ENCODE data around the gene LOC128125822.

The LOC128125822 gene

DNA sequence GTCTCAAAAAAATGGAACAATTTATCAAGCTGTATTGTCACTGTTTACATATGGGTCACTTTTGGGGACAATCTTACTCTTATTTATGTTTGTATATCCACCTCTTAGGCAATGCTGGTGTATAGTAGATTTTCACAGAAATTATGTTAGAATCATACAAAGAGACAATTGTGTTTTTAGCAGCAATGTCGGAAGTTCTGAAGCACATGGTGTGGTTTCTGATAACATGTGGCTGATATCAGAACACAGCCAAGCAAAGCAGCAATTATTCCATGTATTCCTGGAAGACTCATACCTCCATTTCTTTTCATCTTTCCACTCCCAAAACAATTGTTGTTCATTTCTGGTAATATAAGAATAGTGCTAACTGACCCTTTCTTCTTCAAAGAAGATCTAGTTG is 17.5 kb upstream of the LOC128125822 start:
- TF ChIP-seq, protein P1, sequence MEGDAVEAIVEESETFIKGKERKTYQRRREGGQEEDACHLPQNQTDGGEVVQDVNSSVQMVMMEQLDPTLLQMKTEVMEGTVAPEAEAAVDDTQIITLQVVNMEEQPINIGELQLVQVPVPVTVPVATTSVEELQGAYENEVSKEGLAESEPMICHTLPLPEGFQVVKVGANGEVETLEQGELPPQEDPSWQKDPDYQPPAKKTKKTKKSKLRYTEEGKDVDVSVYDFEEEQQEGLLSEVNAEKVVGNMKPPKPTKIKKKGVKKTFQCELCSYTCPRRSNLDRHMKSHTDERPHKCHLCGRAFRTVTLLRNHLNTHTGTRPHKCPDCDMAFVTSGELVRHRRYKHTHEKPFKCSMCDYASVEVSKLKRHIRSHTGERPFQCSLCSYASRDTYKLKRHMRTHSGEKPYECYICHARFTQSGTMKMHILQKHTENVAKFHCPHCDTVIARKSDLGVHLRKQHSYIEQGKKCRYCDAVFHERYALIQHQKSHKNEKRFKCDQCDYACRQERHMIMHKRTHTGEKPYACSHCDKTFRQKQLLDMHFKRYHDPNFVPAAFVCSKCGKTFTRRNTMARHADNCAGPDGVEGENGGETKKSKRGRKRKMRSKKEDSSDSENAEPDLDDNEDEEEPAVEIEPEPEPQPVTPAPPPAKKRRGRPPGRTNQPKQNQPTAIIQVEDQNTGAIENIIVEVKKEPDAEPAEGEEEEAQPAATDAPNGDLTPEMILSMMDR (IDR thresholded peaks at IDR 0.05; ENCODE audit: insufficient read depth, low read depth, low read length) = no peak
- no peak overlapping the region for H3K4me3 ChIP-seq (ENCODE audit: low read depth, low read length)
- no peak for DNase-seq (ENCODE audit: low read depth)

DNA sequence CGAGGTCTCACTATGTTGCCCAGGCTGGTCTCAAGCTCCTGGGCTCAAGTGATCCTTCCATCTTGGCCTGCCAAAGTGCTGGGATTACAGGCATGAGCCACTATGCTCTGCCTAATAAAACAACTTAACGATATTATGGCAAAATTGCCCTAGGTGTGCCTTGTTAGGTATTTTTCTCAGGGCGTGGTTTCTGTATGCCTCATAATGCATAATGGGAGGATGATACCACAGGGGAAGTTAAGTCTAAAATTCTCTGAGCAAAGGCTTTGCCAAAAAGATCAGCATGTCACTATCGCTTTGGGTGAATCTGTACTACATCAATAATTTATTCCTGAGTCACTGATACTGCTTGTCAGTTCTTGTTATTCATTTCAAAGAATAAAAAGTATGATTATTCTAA is 15.9 kb upstream of the LOC128125822 start:
- no peak overlapping the region for H3K4me3 ChIP-seq (ENCODE audit: low read depth, low read length)
- TF ChIP-seq, protein P1 (IDR thresholded peaks at IDR 0.05; ENCODE audit: insufficient read depth, low read depth, low read length) = no peak
- DNase-seq (ENCODE audit: low read depth) = no peak

DNA sequence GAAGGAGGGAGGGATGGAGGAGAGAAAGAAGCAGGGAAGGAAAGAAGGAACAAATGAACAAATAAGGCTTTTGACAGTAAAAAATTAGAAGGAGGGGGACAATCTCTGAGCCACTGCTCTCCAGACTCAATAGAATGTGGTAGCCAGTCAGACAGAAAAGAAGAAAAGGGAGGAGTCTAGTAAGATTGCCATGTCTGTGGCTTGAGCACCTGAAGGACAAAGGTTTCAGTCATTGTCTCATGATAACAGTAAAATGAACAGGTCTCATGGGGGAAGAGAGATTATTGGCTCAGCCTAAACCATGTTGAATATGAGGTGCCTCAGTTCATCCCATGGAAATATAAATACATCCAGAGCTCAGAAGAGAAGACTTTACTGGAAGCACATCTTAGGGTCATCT is 14.0 kb upstream of the LOC128125822 start:
- no peak for DNase-seq (ENCODE audit: low read depth)
- TF ChIP-seq, protein P1 (IDR thresholded peaks at IDR 0.05; ENCODE audit: insufficient read depth, low read depth, low read length) = no peak
- no peak overlapping the region for H3K4me3 ChIP-seq (ENCODE audit: low read depth, low read length)

DNA sequence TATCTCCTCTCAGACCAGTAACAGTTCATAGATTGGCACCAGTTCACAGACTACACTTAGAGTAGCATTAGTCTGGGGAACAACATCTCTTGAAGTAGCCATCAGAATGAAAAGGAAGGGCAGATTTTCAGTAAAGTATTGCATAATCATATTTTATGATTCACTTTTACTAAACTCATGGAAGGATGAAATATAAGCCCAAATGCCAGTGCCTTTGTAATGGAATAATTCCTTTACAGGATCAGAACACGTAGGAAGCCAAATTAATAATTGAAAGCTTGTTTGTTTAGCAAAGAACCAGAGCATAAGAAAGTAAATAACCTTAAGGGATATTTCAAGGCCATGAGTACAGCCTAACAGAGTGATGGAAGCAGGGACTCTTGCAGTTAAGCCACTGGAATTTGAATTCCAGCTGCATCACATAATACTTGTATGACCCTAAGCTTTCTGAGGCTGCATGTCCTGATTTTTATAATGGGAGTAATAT is 11.4 kb upstream of the LOC128125822 start:
- peak; percentile 65 for DNase-seq (ENCODE audit: low read depth)
- TF ChIP-seq, protein P1 (IDR thresholded peaks at IDR 0.05; ENCODE audit: insufficient read depth, low read depth, low read length) = no peak
- no peak overlapping the region for H3K4me3 ChIP-seq (ENCODE audit: low read depth, low read length)

DNA sequence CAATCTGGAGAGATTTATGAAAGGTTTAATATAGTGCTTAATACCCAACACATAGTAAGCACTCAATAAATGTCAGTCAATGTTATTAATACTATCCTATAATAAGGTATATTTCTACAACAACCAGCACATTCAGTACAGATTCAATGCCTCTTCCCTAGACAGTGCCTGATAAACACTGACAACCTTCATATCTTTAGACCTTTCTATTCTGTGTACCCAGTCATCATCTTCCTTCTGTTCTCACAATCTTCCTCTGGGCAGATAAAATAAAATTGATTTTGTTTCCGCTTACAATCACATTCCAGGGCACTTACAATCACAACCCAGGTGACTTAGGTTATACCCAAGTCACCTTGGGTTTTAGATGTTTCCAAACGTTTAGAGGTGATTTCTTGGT is 11.0 kb upstream of the LOC128125822 start:
- H3K4me3 ChIP-seq (ENCODE audit: low read depth, low read length) = no peak overlapping the region
- TF ChIP-seq, protein P1 (IDR thresholded peaks at IDR 0.05; ENCODE audit: insufficient read depth, low read depth, low read length) = no peak
- DNase-seq (ENCODE audit: low read depth) = no peak

DNA sequence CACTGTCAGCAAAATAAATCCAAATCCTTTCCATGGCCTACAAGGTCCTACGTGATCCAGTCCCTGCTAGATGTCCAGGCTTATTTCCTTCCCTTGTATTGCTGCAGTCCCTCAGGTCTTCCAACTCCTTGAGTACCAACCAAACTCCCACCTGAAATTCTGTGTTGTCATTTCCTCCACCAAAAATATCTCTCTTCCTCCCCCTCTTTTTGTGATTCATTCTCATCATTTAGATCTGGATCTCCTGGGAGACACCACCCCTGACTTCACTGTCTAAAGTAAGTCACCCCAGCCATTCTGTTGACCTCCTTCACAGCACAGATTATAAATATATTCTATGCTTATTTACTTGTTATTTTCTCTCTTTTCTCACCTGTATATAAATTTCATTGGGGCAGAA is 9.0 kb upstream of the LOC128125822 start:
- no peak for DNase-seq (ENCODE audit: low read depth)
- TF ChIP-seq, protein P1 (IDR thresholded peaks at IDR 0.05; ENCODE audit: insufficient read depth, low read depth, low read length) = no peak
- H3K4me3 ChIP-seq (ENCODE audit: low read depth, low read length) = no peak overlapping the region

DNA sequence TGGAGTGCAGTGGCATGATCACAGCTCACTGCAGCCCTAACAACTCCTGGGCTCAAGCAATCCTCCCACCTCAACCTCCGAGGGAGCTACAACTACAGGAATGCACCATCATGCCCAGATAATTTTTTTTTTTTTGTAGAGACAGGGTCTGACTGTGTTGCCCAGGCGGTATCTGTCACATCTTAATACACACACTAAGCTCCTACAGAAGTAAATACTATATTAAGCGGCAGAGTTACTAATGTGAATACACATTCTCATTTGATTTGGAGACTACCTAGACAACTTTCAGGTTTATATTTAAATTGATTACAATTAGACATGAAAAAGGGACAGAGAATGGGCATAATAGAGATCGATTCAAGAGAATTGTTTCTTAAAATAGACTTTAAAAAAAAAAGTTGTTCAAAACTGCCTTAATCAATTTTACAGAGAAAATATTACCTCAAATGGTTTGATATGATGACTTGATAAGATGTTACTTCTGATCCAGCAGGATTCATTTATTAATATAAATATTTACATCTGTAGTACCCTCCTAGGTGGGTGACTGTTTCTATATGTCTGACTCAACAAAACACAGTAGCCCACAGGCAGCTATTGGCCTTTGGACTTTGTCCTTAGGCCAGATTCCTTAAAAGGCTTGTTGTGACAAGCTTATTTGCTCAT is 7.1 kb upstream of the LOC128125822 start:
- H3K4me3 ChIP-seq (ENCODE audit: low read depth, low read length) = peak overlapping the region; percentile 30
- peak; percentile 48 for DNase-seq (ENCODE audit: low read depth)
- TF ChIP-seq, protein P1 (IDR thresholded peaks at IDR 0.05; ENCODE audit: insufficient read depth, low read depth, low read length) = no peak

All from fibroblast of villous mesenchyme (primary cell).